OCI-M2 (cell line): ENCODE results near the gene PDILT.

ENCODE experiments used
- DNase-seq: peaks from one replicate; lab custom pipeline; 2025; ENCODE audit not compliant: unreplicated experiment; lab: John Stamatoyannopoulos, UW

PDILT gene

DNA sequence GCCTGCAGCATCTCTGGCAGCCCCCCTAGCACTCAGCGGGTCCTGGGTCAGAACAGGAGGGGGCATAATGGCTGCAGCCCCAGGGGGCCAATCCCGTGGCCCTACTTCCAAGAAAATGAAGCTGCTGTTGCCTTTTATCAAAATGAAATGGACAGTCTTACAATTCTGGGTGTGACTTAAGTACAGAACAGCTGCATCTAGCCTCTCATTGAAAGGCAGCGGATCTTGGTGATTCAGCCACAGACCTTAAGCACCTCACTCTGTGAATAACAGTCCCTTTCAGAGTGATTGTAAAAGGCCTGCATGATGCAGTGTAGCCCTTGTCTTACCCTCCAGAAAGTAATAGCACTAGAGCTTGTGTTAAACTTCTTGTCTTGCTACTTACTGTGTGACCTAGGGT, 40.5 kb downstream of the PDILT start:
- DNase-seq = no peak

DNA sequence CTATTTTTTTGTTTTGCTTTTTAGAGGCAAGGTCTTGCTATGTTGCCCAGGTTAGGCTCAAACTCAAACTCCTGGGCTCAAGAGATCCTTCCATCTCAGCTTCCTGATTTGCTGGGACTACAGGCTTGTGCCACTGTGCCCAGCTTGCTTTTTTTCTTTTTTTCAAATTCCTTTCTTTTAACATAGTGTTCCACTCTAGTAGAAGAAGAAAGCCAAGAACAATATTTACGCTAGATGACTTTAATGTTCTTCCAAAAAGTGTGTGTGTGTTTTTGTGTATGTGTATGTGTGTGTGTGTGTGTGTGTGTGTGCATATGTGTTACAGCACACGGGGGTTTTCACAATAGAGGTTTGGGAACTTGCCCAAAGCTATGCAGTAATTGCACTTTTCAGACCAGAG, 41.3 kb downstream of the PDILT start:
- no peak for DNase-seq

GRCh38 chr16:20359997-20360396, 44.5 kb downstream of the PDILT start:
- no peak for DNase-seq

- no peak for DNase-seq
Observed at GRCh38 chr16:20355114-20355782, 49.3 kb downstream of the PDILT start.

DNA sequence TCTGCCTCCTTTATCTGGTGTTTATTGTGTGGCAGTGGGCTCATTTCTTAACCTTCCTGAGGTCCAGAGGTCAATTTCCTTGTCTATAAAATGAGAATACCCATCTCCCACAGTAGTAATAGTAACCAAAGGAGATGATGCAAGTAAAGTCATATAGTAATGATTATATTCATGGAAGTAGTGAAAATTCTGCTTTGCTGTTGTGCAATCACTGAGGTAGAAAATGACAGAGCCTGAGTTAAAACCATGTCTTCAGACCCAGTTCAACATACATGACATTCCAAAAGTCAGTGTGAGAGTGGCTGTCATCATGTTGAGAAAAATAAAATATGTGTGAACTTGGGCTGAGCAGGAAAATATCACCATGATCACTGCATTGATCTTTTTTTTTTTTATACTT, 51.2 kb downstream of the PDILT start:
- DNase-seq = no peak

DNA sequence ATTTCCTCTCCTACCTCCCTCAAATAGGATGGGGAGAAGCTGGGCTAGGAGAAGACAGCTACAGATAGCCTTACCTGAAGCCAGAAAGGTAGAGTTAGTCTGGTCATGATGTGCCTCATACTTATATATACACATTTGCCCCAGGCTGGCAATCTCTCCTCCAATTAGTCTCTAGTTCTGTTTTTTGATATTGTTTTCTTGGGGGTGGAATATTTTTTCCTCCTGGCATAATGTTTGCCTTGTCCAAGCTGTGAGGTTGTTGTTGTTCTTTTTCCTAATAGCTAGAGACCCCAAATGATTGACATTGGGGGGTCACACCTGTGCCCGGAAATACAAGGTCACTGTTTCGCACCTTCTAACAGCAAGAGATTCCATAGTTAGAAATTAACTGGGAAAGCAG, 51.9 kb downstream of the PDILT start, which contains the start of gene UMOD:
Gene UMOD (minus strand): TSS at position 101 of the 400 bp plus-strand sequence. CDS start 1,978 bp downstream, outside the sequence.
- no peak for DNase-seq

DNA sequence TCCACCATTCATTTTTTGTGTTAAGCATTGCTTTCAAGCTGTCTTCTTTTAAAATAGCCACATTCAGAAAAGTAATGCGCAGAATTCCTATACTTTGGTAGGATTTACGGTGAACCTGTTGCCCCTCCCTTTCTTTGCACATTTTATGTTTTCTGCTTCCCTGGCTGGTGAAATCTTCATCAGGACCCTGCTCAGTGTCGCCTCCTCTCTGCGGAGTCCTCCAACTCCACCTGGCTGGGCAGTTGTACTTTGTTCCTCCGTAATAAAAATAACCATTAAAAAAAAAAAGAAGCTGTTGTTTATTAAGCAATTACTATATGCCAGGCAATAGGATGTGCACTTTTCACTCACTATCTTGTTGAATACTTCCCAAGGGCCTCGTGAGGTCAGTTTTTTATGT, 54.9 kb downstream of the PDILT start:
- no peak for DNase-seq

DNA sequence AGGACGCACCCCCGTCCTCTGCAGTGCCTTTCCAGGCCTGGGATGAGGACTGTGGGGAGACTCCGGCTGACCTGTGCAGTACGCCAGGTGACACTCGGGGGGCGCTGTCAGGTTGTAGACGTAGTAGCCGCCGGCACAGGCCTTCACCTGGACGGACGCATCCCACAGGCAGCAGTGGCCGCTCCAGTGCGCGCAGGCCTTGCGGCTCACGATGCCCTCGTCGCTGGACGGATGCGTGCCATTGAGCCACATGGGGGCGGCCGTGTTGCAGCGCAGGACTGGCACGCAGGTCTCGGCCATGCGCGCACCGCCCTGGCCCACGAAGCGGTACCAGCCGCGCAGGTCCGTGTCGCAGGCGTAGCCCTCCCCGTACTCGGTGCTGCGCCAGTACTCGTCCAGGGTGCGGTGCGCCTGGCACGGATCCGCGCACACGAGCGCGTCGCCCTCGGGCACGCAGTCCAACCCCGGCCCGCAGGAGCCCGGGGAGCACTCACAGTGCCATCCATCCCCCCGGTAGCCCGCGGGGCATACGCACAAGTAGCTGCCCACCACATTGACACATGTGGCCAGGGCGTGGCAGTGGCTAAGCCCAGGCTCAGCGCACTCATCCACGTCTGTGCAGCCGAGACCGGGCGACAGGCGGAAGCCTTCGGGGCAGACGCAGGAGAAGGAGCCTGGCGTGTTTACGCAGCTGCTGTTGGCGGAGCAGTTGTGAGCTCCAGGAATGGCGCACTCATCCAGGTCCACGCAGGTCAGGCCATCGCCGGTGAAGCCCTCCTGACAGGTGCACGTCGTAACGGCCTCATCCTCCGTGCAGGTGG, 56.0 kb downstream of the PDILT start:
- DNase-seq = no peak

DNA sequence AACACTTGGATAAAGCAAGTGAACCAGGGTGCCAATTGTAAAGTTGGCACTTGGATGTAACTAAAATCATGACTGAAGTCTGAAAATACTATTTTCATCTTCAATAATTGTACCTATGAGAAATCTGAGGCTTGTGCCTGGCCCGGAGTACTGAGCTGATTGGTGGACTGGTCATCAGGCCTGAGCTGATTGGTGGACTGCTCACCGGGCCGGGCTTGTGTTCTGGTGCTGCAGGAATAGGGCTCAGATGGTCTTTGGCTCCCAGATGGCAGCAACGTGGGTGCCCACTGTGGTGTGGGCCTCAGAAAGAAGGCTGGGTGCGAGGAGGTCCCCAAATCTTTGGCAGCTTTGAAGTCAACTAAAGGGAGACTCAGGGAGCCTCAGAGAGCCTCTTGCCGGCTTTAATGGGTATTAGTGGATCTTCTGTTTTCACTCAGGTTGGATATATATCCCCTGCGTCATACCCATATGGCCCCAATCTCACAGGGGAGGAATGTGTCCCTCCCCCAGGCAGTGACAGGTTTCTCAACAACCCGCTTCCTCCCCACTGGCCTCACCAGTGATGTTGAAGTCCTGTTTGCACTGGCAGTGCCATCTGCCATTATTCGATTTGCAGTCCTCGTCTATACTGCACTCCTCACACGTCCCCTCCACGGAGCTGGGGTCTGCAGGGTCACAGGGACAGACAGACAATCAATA, 56.7 kb downstream of the PDILT start:
- DNase-seq = no peak

DNA sequence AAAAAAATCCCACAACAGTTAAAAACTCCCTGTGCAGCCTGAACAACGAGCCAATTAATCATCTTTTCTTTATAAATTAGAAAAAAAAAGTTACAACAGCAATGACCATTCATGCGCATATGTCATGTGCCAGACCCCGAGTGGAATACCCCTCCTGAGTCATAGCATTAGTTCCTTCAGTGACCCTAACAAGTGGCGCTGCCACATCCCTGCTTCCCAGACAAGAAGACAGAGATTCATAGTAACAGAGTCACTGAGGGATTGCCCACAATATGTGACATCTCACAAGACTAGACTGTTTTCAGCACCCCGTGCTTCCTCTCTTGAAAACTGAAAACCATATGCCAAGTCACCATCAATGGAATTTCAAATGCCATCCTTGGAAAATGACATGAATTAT, 59.9 kb downstream of the PDILT start:
- no peak for DNase-seq

GRCh38 chr16:20339744-20340143, 64.8 kb downstream of the PDILT start:
- no peak for DNase-seq

GRCh38 chr16:20336955-20337354, 67.6 kb downstream of the PDILT start:
- DNase-seq = no peak

DNA sequence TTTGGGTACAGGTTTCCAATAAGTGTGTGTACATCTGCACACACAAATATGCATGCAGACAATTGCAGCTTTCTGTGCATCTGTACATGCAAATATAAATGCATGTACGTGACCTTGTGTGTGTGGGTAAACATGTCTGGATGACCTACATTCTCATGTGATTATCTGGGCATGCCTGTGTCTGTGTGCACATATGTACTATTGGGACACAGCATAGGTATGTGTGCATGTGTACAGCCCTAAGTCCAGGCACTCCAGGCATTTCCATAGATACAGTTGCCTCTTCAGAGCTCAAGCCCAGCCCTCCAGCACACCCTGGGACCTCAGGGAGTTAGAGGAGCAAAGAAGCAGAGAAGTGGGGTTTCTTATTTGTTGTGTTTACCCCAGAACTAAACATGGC, 70.1 kb downstream of the PDILT start:
- DNase-seq = no peak

DNA sequence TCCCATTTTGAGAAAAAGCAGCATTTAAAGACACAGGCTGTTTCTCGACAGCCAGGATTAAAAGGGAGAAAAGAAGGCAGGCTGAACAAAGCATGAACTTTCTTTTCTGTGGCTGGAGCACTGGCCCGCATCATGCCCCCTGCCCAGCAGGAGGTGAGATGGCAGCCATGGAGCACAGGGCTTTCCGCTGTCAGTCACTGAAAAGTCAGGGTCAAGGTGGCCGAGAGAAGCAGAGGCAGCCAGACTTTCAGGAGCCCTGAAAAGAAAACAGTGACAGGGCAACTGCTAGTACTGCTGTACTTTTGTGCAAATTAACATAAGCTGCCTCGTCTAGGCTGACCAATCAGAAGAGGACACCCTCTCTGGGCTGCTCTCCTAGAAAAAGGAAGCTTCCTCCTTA, 71.4 kb downstream of the PDILT start:
- no peak for DNase-seq

DNA sequence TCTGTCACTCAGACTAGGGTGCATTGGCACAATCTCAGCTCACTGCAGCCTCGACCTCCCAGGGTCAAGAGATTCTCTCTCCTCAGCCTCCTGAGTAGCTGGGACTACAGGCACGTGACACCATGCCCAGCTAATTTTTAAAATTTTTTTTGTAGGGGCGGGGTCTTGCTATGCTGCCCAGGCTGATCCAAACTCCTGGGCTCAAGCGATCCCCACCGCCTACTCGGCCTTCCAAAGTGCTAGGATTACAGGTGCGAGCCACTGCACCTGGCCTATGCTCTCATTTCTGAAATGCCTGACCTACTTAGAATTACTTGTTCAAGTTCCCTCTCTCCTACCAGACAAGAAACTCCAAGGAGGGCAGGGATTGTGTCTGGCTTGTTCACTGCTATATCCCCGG, 72.1 kb downstream of the PDILT start:
- no peak for DNase-seq

GRCh38 chr16:20331635-20332034, 72.9 kb downstream of the PDILT start:
- no peak for DNase-seq

- DNase-seq = no peak
Observed at GRCh38 chr16:20329392-20330138, 75.0 kb downstream of the PDILT start.

DNA sequence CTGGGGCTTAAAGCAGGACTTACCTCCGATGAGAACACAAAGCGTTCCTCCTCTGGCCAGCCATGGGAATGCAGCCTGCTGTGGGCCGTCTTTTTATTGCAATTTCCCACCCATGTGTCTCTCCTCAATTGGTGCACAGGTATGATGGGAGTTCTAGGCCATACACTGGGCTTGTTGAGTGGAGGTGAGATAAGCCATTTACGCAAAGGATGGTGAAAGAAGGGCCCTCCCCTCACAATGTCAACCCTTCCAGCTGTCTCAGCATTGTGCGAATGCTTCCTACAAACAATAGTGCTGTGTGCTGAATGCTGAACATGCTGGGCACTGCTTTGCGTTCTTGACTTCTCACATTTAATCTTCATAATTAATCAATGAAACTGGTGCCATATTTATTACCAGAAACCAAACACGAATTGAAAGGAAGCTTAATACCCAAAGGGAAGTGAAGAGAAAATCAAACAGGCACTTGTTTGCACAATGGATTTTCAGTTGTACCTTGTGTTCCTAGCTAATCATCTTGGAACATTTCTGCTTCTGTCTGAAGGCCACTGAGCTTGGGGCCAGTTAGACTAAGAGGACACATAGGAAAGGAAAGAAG, 77.0 kb downstream of the PDILT start, which contains the start of gene GP2:
Gene GP2 (minus strand): TSS at position 70 of the 598 bp plus-strand sequence. CDS start 1,082 bp downstream, outside the sequence.
- no peak for DNase-seq

GRCh38 chr16:20326321-20326720, 78.2 kb downstream of the PDILT start:
- no peak for DNase-seq

GRCh38 chr16:20325005-20325404, 79.5 kb downstream of the PDILT start:
- no peak for DNase-seq
